Embryonic facial prominence (tissue), 1 donor: Measurements from ENCODE around the gene LRRC40.
"Not testable (repeated sequence)": the region's sequence is repeated elsewhere in the genome, so short reads cannot be mapped to it uniquely, and the experiment has no call there.

Experiments
- DNase-seq: peaks from one replicate; pipeline ENCODE4 v3.0.0-alpha.2; 2016; ENCODE audit errors: extremely low spot score

Gene LRRC40

DNA sequence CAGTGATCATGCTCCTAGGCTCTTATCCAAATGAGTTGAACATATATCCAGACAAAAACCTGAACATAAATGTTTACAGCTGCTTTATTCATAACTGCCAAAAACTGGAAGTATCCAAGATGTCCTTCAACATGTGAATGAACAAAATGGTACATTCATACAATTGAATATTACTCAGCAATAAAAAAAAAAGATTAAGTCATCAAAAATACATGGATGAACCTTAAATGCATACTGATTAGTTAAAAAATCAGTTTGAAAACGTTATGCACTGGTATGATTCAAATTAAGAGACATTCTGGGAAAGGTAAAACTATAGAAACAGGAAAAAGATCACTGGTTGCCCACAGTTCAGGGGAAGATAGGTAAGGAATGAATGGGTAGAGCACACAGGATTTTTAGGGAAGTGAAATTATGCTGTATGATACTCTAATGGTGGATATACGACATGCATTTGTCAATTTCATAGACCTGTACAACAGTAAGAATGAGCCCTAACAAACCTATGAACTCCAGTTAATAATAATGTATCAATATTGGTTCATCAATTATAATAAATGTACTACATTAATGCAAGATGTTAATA is 3.1 kb downstream of the LRRC40 start:
- DNase-seq = no peak

DNA sequence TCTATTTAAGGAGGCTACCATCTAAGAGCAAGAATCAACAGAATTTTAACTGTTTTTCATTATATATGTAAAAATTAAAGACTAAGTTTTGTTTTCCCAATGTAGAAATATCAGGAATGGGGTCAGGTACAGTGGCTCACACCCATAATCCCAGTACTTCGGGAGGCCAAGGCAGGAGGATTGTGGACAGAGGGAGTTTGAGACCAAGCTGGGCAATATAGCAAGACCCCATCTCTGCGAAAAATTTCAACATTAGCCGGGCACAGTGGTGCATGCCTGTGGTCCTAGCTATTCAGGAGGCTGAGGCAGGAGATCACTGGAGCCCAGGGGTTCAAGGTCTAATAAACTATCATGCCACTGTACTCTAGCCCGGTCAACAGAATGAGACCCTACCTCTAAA is 5.3 kb downstream of the LRRC40 start:
- no peak for DNase-seq

DNA sequence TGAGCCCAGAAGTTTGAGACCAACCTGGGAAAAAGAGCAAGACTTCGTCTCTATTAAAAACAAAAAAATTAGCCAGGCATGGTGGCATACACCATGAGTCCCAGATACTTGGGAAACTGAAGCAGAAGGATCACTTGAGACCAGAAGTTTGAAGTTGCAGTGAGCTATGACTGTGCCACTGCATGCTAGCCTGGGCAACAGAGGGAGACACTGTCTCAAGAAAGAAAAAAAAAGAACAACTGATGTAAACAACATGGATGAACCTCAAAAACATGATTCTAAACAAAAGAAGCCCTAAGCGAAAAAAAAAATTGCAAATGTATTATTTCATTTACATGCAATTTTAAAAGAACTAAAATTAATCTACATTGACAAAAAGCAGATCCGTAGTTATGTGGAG is 9.0 kb downstream of the LRRC40 start:
- DNase-seq = no peak

DNA sequence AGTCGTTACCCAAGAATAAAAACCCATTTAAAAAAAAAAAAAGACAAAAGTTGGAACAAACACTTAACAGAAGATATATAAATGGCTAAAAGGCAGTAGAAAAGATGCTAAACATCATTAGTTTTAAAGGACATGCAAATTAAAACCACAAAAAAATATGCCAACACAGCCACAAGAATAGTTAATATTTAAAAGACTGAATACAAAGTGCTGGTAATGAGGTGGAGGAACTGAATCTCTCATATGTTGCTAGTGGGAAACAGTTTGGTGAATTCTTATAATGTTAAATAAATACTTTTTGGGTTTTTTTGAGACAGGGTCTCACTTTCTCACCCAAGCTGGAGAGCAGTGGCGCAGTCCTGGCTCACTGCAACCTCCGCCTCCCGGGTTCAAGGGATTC is 10.0 kb downstream of the LRRC40 start:
- DNase-seq = no peak

DNA sequence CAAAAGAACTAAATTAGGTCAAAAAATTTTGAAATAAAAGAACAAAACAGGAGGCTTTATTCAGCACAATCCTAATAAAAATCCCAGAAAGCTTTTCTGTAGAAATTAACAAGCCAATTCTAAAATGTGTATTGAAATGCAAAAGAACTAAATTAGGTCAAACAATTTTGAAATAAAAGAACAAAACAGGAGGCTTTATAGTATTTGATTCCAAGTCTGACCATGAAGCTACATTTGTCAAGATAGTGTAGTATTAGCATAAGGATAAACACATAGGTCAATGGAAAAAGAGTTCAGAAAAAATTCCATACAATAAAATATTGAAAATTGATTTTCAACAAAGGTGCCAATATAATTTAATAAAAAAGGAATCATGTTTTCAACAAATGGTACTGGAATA is 10.8 kb downstream of the LRRC40 start:
- DNase-seq = no peak

DNA sequence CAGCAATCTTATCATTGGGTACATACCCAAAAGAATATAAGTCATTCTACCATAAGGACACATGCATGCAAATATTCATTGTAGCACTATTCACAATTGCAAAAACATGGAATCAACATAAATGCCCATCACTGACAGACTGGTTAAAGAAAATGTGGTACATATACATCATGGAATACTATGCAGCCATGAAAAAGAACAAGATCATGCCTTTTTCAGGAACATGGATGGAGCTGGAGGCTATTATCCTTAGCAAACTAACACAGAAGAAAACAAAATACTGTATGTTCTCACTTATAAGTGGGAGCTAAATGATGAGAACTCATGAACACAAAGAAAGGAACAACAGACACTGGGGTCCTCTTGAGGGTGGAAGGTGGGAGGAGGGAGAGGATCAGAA is 12.9 kb downstream of the LRRC40 start:
- DNase-seq = not testable (repeated sequence)

DNA sequence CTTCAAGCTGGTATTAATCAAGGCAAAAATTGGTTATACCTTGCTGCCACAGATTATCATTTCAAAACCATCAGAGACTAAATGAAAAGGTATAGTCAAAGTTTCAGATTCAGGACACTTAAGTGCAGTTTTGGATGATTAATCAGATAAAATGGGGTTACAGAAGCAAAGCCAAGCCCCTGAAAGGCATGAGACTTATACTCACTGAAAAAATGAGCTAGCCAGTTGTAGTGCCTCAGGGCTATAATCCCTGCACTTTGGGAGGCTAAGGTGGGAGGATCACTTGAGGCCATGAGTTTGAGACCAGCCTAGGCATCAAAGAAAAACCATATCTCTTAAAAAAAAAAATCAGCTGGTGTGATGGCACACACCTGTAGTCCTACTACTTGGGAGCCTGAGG is 15.2 kb downstream of the LRRC40 start:
- DNase-seq = no peak

DNA sequence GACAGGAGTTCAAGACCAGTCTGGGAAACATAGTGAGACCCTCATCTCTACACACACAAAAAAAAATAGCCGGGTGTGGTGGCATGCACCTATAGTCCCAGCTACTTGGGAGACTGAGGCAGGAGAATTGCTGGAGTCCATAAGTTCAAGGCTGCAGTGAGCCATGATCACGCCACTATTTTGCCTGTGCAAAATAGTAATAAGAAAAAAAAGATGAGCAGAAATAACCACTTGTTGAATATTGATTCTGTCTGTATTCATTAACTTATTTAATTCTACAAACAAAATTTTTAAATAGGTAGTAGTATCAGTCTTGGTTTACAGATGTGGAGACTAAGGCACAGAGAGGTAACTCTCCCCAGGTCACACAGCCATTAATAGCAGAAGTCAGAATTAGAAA is 16.9 kb downstream of the LRRC40 start:
- no peak for DNase-seq

DNA sequence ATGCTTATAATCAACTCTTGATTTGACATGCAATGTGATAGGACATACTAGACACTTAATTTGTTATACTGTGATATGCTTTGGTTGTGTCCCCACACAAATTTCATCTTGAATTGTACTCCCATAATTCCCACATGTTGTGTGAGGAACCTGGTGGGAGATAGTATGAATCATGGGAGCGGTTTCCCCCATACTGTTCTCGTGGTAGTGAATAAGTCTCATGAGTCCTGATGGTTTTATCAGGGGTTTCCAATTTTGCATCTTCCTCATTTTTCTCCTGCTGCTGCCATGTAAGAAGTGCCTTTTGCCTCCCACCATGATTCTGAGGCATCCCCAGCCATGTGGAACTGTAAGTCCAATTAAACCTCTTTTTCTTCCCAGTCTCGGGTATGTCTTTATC is 20.2 kb downstream of the LRRC40 start:
- DNase-seq = not testable (repeated sequence)

DNA sequence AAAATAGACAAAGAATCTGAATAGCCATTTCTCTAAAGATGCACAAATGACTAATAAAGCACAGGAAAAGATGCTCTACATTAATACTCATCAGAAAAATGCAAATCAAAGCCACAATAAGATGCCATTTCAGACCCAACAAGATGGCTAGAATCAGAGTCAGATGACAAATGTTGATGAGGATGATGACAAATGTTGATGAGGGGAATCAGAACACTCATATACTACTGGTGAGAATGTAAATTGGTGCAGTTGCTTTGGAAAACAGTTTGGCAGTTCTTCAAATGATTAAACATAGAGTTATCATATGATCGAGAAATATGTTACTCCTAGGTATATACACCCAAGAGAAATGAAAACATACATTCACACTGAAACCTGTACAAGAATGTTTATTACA is 33.9 kb downstream of the LRRC40 start:
- no peak for DNase-seq

DNA sequence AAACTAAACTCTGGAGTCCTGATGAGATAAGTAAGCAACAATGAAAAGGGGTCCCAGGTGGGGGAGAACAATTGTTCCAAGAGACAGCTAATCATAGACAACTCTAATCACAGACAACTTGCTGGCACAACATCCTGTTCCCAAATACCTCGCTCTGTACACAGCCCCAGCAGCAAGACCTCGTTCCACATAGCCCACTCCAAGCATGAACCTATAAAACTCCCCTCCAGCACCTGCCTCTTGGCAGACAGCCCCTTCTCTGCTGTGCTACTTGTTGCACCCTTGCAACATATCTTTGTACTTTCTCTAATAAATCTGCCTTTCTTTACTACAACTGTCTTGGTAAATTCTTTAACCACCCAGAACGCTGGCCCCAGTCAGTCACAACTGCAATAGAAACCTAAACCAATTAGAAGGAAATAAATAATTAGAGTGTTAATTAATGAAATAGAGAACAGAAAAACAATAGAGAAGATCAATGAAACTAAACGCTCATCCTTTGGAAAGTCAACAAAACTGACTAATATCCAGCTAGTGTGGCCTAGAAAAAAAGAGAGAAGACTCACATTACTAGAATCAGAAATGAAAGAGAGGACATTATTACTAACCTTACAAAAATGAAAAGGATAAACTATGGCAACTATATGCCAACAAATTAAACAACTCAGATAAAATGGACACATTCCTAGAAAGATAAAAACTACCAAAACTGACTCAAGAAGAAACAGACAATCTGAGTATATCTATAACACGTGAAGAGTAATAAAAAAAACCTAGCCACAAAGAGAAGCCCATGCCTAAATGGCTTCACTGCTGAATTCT is 36.1 kb downstream of the LRRC40 start:
- no peak for DNase-seq

DNA sequence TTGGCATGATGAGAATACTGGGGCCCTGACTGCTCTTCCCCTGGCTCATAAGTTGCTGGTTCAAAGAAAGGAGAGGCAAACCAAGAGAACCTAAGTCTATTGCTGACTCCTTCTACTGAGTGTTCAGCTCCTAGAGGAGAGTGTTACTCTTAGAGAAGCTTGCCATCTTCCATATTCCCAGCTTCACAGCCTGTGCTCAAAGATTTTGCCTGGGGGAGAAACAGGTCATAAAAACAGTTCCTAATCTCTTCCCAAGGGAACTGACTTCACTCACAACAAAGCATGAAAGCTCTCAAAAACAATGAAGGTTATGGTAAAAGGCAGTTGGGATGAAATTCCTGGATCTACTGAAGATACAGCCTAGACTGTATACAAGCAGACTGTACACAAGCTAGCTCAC is 37.1 kb downstream of the LRRC40 start:
- no peak for DNase-seq

DNA sequence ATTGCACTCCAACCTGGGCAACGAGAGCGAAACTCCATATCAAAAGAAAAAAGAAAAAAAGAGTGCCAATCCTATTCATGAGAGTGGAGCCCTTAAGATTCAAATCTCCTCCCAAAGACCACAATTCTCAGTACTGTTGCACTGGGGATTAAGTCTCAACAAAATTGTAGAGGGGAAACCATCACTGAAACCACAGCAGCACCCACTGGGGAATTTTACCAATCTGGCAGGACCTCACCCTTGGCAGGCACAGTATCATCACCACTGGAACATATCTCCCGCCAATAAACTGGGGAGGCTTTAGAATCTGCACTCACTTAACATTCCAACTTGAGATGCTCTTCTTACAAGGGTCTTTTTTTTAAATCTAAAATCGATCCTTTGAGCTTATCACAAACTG is 41.0 kb downstream of the LRRC40 start:
- no peak for DNase-seq

DNA sequence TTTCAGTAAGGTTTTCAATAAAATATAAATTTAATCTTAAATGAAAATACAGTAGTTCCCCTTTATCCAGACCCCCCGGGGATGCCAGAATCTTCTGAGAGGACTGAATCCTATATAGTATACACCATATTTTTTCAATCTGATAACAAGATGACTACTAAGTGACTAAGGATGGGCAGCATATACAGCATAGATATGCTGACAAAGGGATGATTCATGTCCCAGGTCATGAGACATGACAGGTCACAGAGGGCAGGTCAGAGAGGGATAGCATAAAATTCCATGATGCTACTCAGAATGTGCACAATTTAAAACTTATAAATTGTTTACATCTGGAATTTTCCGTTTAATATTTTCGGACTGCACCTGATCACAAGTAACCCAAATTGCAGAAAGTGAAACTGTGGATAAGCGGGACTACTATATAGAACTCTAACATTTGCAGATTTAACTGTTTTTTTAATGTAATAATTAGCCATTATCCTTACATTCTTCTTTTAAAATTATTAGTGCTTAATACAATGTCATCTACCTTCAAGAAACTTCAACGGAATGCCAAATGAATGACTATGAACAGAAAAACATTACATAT is 48.8 kb downstream of the LRRC40 start:
- DNase-seq = no peak

DNA sequence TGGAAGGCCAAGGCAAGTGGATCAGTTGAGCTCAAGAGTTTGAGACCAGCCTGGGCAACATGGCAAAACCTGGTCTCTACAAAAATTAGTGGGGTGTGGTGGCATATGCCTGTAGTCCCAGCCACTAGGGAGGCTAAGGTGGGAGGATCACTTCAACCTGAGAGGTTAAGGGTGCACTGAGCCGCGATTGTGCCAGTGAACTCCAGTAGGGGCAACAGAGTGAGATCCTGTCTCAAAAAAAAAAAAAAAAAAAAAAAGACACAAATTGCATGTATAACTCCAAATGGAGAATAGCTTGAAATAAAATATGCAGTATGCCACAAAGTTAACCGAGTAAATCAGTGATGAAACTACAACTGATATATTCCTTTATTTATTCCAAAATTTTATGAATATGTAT is 51.6 kb downstream of the LRRC40 start:
- no peak for DNase-seq

DNA sequence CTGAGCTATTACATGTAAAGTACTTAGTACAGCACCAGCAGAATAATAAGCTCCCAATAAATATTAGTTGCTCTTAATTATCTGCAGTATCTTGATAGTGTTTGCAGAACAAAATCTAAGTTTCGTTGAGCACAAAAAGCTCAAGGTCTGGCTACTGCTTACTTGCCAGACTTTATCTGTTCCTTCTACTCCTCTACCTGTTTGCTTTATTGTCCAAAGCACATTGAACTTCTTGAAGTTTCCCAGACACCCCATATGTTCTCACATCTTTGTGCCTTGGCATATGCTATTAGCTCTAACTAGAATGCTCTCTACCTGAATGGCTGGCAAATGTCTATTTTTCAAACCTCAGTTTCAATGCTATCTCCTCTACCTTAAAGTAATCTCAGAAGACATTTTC is 54.9 kb downstream of the LRRC40 start:
- DNase-seq = no peak

DNA sequence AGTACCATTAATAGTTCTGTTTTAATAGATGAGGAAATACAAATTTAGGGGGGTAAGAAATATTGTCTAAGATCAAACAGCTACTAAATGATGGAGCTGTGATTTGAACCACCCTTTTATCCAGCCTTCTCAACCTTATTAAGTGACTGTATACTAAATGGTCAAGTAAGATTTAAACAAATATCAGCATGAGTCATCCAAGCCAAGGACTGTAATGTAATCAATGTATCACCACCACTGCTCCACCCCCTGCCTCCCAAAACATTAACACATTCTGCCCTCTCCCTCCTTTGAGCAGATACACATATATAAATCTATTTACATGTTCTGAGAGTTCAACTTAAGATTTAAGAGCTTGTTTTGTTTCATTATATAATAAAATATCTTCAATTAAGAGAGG is 58.9 kb downstream of the LRRC40 start:
- no peak for DNase-seq

DNA sequence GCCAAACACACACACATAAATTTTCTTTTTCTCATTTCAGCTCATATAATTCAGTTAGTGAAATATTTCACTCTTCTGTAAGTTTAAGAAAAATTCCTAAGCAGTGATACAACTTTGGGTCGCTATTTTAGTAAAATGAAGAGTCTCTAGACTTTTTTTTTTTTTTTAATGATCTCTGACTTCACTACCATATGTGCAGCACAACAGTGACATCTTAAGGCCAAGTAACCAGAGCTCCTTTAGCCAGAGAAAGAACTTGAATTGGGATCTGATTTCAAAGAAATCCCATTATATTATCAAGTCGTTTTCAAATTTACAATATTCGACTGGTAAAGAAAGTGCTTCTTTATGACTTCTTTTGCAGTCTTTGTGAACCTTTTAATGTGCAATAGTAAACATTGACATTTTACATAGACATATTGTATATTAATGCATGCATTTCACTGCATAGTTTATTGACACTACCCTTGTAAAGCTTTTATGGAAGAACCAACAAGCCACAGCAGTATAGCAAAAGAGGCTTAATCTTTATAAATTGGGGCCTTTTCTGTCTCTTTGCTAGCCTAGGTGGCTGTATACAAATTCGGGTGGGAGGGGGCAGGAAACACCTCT is 62.2 kb downstream of the LRRC40 start:
- peak; percentile 22 for DNase-seq

DNA sequence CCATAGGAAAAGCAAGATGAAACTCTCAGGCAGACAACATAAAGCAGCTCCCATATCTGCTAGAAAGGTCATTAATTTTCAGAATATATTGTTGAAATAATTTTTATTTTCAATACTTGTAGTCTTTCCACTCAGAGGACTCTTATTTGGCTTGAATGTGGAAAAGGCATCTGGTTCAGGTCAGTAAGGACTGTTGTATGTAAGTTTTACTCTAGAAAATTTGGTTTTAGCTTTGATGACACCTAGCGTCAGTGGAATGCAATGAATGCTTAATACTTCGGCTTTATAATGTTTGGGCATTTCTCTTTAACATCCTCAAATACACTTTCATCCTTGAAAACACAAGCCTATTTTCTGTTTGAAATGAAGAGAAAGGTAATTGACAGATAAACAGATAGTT is 63.3 kb downstream of the LRRC40 start:
- DNase-seq = no peak

DNA sequence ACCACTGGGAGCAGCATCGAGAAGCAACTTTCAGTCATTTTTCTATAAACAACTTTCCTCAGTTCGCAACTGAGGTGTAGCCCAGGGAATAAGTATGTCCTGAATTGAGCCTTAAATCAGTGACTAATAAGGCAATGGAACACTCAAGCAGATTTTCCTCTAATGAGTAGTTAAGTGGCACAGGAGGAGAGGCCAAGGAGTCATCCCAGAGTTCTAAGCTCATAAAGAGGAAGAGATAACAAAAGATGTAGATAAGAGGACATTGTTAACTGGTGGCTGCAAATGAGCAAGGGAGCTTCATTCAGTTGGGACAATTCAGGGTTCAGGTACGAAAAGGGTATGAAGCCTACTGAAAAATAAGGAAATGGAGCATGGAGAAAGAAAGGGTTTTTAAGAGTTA is 64.5 kb downstream of the LRRC40 start:
- DNase-seq = no peak

DNA sequence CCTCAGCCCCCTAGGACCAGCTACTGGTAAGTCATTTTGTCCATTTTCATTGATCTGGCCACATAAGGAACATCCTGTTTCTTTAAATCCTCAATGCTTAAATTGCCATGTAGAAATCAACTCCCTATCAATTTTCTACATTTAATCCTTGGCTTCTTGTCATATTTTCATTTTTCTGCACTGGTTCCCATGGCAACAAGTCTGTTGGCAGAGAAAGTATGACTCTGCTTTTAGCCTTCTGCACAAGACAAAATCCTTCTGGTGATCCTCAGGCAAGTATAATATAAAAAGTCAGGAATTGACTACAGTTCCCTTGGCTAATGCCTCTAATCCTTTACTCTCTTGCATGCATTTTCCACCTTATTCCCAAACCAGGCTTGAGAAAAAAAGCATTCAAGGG is 65.0 kb downstream of the LRRC40 start:
- DNase-seq = peak; percentile 74

DNA sequence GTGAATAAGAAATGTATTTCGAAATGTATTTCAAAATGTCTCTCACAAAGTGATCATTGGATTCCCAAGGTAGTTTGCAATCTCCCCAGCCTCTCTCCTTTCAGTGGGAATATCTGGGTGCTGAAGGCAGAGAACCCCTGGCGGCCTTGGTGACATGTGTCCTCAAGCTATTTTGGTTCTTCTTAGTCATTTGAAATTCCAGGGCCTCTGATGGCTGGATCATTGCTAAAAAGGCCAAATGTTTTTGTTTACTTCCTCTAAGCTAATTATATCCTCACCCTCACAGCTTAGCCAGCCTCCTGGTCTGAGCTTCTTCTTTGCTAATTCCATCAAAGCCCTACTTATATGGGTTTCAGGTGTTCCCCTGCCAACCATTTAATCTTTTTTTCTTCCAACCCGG is 71.2 kb downstream of the LRRC40 start:
- no peak for DNase-seq

DNA sequence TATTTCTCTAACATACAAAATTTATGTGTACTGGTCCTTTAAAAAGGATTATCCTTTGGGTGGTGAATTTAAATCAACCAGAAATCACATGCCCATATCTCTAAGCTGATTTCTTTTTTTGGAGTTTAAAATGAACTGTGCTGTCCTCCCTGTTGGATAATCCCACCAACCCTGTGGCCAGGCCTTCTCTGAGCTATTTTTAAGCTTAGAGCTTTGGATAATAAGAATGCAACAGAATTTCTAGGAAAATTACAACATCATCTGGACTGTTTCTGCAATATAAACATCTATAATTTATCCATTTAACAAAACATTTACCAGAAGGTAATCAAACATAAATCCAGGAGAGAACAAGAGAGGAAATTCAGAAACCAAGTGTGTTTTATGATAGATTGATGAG is 88.3 kb downstream of the LRRC40 start:
- DNase-seq = no peak
